ENCODE measurements around the gene C3orf38.

C3orf38 gene

DNA sequence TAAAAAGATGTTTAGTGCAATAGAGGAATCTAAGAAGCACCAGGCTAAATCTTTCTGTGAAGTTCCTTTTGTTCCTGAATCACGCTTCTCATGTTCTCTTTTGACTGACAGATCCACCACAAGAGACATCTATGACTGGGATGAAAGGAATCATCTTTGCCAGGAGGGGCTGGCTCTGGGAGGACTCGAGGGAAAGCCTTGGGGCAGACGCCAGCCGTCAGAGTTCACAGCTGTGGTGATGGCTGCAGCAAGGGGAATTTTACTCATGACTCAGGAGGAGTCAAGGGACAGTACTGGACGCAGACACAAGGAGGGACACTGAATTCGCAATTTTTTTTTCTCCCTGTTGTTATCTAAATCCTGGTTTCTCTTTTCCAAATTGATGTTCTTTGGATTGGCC, 38.7 kb downstream of the C3orf38 start:
- DNase-seq, result peak; percentile 69
- Histone ChIP-seq H3K27me3 (replicated peaks) (no peaks in the 10 kb centered on the region), H3K4me3 (ENCODE audit: low read depth, low read length) (no peak overlapping the region), H3K27ac (peak overlapping the region; percentile 26), H3K36me3 (replicated peaks) (no peaks in the 10 kb centered on the region)
- TF ChIP-seq, protein P1, sequence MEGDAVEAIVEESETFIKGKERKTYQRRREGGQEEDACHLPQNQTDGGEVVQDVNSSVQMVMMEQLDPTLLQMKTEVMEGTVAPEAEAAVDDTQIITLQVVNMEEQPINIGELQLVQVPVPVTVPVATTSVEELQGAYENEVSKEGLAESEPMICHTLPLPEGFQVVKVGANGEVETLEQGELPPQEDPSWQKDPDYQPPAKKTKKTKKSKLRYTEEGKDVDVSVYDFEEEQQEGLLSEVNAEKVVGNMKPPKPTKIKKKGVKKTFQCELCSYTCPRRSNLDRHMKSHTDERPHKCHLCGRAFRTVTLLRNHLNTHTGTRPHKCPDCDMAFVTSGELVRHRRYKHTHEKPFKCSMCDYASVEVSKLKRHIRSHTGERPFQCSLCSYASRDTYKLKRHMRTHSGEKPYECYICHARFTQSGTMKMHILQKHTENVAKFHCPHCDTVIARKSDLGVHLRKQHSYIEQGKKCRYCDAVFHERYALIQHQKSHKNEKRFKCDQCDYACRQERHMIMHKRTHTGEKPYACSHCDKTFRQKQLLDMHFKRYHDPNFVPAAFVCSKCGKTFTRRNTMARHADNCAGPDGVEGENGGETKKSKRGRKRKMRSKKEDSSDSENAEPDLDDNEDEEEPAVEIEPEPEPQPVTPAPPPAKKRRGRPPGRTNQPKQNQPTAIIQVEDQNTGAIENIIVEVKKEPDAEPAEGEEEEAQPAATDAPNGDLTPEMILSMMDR (IDR thresholded peaks at IDR 0.05; ENCODE audit: low read depth, low read length, missing control alignments), result no peak
- in situ Hi-C loops (cut with HindIII; ENCODE audit: low pct_ligation_motif_present, low sequenced_read_pairs), result no loop called here

DNA sequence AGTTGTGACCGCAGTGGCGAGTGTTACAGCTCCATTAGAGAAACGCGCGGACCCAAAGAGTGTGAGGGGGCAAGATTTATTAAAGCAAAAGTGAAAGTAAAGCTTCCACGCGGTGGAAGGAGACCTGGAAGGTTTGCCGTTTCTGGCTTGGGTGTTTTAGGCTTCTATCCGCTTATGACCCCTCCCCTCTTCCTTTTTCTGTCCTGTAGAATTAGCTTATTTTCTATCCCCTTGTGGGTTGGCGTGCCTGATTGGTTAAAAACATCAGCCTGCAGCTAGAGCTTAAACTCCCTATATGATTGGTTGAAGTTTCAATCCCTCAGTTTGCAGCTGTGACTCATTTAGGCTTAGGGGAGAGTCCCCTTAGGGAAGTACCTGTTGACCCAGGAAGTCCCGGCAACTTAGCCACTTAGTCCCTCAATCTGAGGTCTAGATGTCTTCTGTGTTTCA, 39.6 kb downstream of the C3orf38 start:
- no peak overlapping the region for H3K4me3 ChIP-seq (ENCODE audit: low read depth, low read length)
- no peak overlapping the region for H3K27ac ChIP-seq
- no peak for DNase-seq
- TF ChIP-seq, protein P1 (IDR thresholded peaks at IDR 0.05; ENCODE audit: low read depth, low read length, missing control alignments), result no peak
- H3K27me3 ChIP-seq (replicated peaks), result no peaks in the 10 kb centered on the region
- in situ Hi-C loops (cut with HindIII; ENCODE audit: low pct_ligation_motif_present, low sequenced_read_pairs), result no loop called here
- no peaks in the 10 kb centered on the region for H3K36me3 ChIP-seq (replicated peaks)

DNA sequence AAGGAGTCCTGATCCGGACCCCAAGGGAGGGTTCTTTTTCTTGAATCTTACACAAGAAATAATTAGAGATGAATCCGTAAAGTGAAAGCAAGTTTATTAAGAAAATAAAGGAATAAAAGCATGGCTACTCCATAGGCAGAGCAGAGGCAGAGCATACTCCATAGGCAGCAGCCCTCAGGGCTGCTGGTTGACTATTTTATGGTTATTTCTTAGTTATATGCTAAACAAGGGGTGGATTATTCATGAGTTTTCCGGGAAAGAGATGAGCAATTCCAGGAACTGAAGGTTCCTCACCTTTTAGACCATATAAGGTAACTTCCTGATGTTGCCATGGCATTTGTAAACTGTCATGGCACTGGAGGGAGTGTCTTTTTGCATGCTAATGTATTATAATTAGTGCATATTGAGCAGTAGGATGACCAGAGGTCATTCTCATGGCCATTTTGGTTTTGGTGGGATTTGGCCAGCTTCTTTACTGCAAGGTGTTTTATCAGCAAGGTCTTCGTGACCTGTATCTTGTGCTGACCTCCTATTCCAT, 42.2 kb downstream of the C3orf38 start:
- Histone ChIP-seq H3K4me3 (ENCODE audit: low read depth, low read length) (no peak overlapping the region), H3K36me3 (replicated peaks) (no peaks in the 10 kb centered on the region), H3K27ac (no peak overlapping the region), H3K27me3 (replicated peaks) (no peaks in the 10 kb centered on the region)
- in situ Hi-C loops (cut with HindIII; ENCODE audit: low pct_ligation_motif_present, low sequenced_read_pairs), result no loop called here
- TF ChIP-seq, protein P1 (IDR thresholded peaks at IDR 0.05; ENCODE audit: low read depth, low read length, missing control alignments), result no peak
- DNase-seq, result no peak

DNA sequence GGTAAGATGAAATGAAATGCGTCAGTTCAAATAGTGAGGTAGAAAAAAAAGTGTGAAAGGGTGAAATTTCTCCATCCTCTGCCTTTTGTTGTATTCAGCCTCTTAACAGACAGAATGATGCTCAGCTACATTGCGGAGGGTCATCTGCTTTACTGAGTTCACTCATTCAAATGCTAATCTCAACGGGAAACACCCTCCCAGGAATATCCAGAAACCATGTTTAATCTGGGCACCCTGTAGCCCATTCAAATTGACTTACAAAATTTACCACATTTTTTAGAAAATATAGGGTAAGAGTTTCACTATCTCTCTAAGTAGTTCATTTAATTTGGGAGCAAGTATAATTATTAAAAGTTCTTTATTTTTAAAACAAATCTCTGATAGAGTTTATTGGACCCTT, 42.9 kb downstream of the C3orf38 start:
- TF ChIP-seq, protein P1 (IDR thresholded peaks at IDR 0.05; ENCODE audit: low read depth, low read length, missing control alignments), result no peak
- H3K36me3 ChIP-seq (replicated peaks), result no peaks in the 10 kb centered on the region
- no peak overlapping the region for H3K4me3 ChIP-seq (ENCODE audit: low read depth, low read length)
- DNase-seq, result no peak
- H3K27me3 ChIP-seq (replicated peaks), result no peaks in the 10 kb centered on the region
- in situ Hi-C loops (cut with HindIII; ENCODE audit: low pct_ligation_motif_present, low sequenced_read_pairs), result no loop called here
- no peak overlapping the region for H3K27ac ChIP-seq

DNA sequence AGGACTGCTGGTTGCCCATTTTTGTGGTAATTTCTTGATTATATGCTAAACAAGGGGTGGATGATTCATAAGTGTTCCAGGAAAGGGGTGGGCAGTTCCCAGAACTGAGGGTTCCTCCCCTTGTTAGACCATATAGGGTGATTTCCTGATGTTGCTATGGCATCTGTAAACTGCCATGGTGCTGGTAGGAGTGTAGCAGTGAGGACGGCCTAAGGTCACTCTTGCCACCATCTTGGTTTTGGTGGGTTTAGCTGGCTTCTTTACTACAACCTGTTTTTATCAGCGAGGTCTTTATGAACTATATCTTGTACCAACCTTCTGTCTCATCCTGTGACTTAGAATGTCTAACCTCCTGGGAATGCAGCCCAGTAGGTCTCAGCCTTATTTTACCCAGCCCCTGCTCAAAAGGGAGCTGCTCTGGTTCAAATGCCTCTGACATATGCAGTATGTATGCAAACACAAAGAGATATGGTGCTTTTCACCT, 46.2 kb downstream of the C3orf38 start:
- peak; percentile 74 for DNase-seq
- Histone ChIP-seq H3K27ac (no peak overlapping the region), H3K4me3 (ENCODE audit: low read depth, low read length) (no peak overlapping the region), H3K27me3 (replicated peaks) (no peaks in the 10 kb centered on the region), H3K36me3 (replicated peaks) (no peaks in the 10 kb centered on the region)
- in situ Hi-C loops (cut with HindIII; ENCODE audit: low pct_ligation_motif_present, low sequenced_read_pairs), result no loop called here
- TF ChIP-seq, protein P1 (IDR thresholded peaks at IDR 0.05; ENCODE audit: low read depth, low read length, missing control alignments), result no peak

DNA sequence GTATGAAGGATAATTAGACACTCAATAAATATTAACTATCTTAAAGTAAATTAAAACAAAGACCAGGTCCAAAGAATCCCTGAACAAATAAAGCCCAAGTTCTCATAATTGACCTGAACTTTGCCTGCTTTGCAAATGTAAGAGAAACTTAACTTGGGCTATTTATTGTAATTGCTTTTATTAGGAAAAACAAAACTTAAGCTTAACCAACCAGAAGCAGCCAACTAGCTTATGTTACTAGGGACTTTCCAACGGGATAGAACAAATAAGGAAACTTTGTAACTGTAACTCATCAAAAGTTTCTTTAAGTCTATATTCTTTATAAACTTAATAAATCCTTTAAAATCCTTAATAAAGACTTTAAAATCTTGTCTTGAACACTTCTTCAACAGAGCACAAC, 48.4 kb downstream of the C3orf38 start:
- in situ Hi-C loops (cut with HindIII; ENCODE audit: low pct_ligation_motif_present, low sequenced_read_pairs), result no loop called here
- Histone ChIP-seq H3K27ac (no peak overlapping the region), H3K36me3 (replicated peaks) (no peaks in the 10 kb centered on the region), H3K4me3 (ENCODE audit: low read depth, low read length) (no peak overlapping the region), H3K27me3 (replicated peaks) (no peaks in the 10 kb centered on the region)
- TF ChIP-seq, protein P1 (IDR thresholded peaks at IDR 0.05; ENCODE audit: low read depth, low read length, missing control alignments), result no peak
- DNase-seq, result no peak

Data from brain microvascular endothelial cell (primary cell).